GM12878 (cell line): ENCODE measurements around the gene MUL1. TPM values are rescaled to one million over a fixed set of nuclear protein-coding genes. Genes with fewer than 3 reads are reported as not detected.

Source experiments
- BCL11A ChIP-seq: IDR thresholded peaks from 2 replicates; pipeline ENCODE4 v1.6.1; 2011; ENCODE audit warnings: low read depth, low read length
- CBFB ChIP-seq: IDR thresholded peaks from 2 replicates; pipeline ENCODE4 v1.6.1; 2016; ENCODE audit warnings: antibody characterized with exemption, low read depth
- CBX5 ChIP-seq: sonication (generic); IDR thresholded peaks from 2 replicates; pipeline ENCODE4 v1.6.1; 2016; ENCODE audit warnings: low read depth, moderate library complexity, mild to moderate bottlenecking, inconsistent platforms
- CEBPB ChIP-seq, 2 experiments: fragments of 150-350 bp in 1 of 2; IDR thresholded peaks; 2 replicates each; pipeline ENCODE4 v1.6.1; 2012 to 2014; ENCODE audit warnings: low read depth in 2 of 2, low read length in 2 of 2, borderline replicate concordance in 1 of 2, inconsistent platforms in 1 of 2
- CHD1 ChIP-seq: IDR thresholded peaks from 2 replicates; pipeline ENCODE4 v1.6.1; 2012; ENCODE audit warnings: low read depth, low read length, improper control_type of control experiment
- CHD4 ChIP-seq: fragments of 200-600 bp; sonication (generic); IDR thresholded peaks from 2 replicates; pipeline ENCODE4 v1.6.1; 2016; ENCODE audit warnings: mild to moderate bottlenecking
- CREM ChIP-seq: IDR thresholded peaks from 2 replicates; pipeline ENCODE4 v1.6.1; 2014; ENCODE audit warnings: antibody characterized with exemption, low read depth
- EED ChIP-seq: sonication (generic); IDR thresholded peaks from 2 replicates; pipeline ENCODE4 v1.6.1; 2016; ENCODE audit warnings: antibody characterized with exemption, low read depth
- EGR1 ChIP-seq, 2 experiments: IDR thresholded peaks; 1 replicate in 1 of 2; 2 replicates in 1 of 2; pipeline ENCODE4 v1.6.1; 2011 to 2012; ENCODE audit warnings: low read depth in 2 of 2, low read length in 2 of 2, borderline replicate concordance in 1 of 2, mild to moderate bottlenecking in 1 of 2, moderate library complexity in 1 of 2
- ETV6 ChIP-seq, 2 experiments: fragments of 450-650 bp in 1 of 2; IDR thresholded peaks in 1 of 2; conservative IDR thresholded peaks in 1 of 2; 2 replicates each; pipeline ENCODE4 v1.6.1; 2014; ENCODE audit warnings: antibody characterized with exemption in 1 of 2, borderline replicate concordance in 1 of 2, low read depth in 1 of 2, mild to moderate bottlenecking in 1 of 2, moderate library complexity in 1 of 2
- EZH2 ChIP-seq: IDR thresholded peaks from 2 replicates; pipeline ENCODE4 v1.6.1; 2012; ENCODE audit warnings: low read depth, mild to moderate bottlenecking, control low read depth, inconsistent platforms, low read length, borderline replicate concordance; ENCODE audit not compliant: control insufficient read depth
- GABPA ChIP-seq: IDR thresholded peaks from 2 replicates; pipeline ENCODE4 v1.6.1; 2014; ENCODE audit warnings: antibody characterized with exemption, low read depth, mild to moderate bottlenecking, inconsistent platforms
- GATAD2B ChIP-seq: fragments of 450-650 bp; conservative IDR thresholded peaks from 2 replicates; pipeline ENCODE4 v1.6.1; 2017; ENCODE audit warnings: low read depth, mild to moderate bottlenecking, moderate library complexity
- HCFC1 ChIP-seq: fragments of 150-350 bp; IDR thresholded peaks from 2 replicates; pipeline ENCODE4 v1.6.1; 2014; ENCODE audit warnings: low read length
- KDM1A ChIP-seq: fragments of 200-600 bp; sonication (generic); IDR thresholded peaks from 2 replicates; pipeline ENCODE4 v1.6.1; 2016; ENCODE audit warnings: borderline replicate concordance
- KLF5 ChIP-seq: fragments of 450-650 bp; IDR thresholded peaks from 2 replicates; pipeline ENCODE4 v1.6.1; 2014; ENCODE audit warnings: mild to moderate bottlenecking; ENCODE audit not compliant: partially characterized antibody
- LARP7 ChIP-seq: fragments of 450-650 bp; IDR thresholded peaks from 2 replicates; pipeline ENCODE4 v1.6.1; 2017; ENCODE audit warnings: mild to moderate bottlenecking
- MTA3 ChIP-seq: IDR thresholded peaks from 2 replicates; pipeline ENCODE4 v1.6.1; 2012; ENCODE audit warnings: low read length, inconsistent platforms, borderline replicate concordance
- NBN ChIP-seq: fragments of 450-650 bp; IDR thresholded peaks from 2 replicates; pipeline ENCODE4 v1.6.1; 2016
- NFIC ChIP-seq: IDR thresholded peaks from 2 replicates; pipeline ENCODE4 v1.6.1; 2012; ENCODE audit warnings: low read depth, mild to moderate bottlenecking, inconsistent platforms, low read length, moderate library complexity
- NRF1 ChIP-seq: conservative IDR thresholded peaks from 2 replicates; pipeline ENCODE4 v1.6.1; 2011; ENCODE audit warnings: mild to moderate bottlenecking, low read depth, low read length, improper control_type of control experiment
- PML ChIP-seq: IDR thresholded peaks from 2 replicates; pipeline ENCODE4 v1.6.1; 2012; ENCODE audit warnings: low read length, inconsistent platforms
- POLR2A ChIP-seq: IDR thresholded peaks from 2 replicates; pipeline ENCODE4 v1.6.1; 2011; ENCODE audit warnings: low read depth, mild to moderate bottlenecking, low read length
- POLR2AphosphoS2 ChIP-seq: IDR thresholded peaks from 2 replicates; pipeline ENCODE4 v1.6.1; 2011; ENCODE audit warnings: low read depth, mild to moderate bottlenecking, low read length, improper control_type of control experiment, moderate library complexity
- POLR2AphosphoS5 ChIP-seq: IDR thresholded peaks from 2 replicates; pipeline ENCODE4 v1.6.1; 2011; ENCODE audit warnings: mild to moderate bottlenecking, low read length, inconsistent platforms
- RB1 ChIP-seq: fragments of 450-650 bp; formaldehyde crosslinking; IDR thresholded peaks from 2 replicates; pipeline ENCODE4 v1.6.1; 2017; ENCODE audit warnings: mild to moderate bottlenecking, borderline replicate concordance
- RUNX3 ChIP-seq: IDR thresholded peaks from 2 replicates; pipeline ENCODE4 v1.6.1; 2012; ENCODE audit warnings: low read length, inconsistent platforms
- SMARCA5 ChIP-seq: fragments of 450-650 bp; IDR thresholded peaks from 2 replicates; pipeline ENCODE4 v1.6.1; 2017; ENCODE audit warnings: mild to moderate bottlenecking
- SRF ChIP-seq, 2 experiments: IDR thresholded peaks; 2 replicates each; pipeline ENCODE4 v1.6.1; 2011; ENCODE audit warnings: low read depth in 2 of 2, low read length in 2 of 2, mild to moderate bottlenecking in 1 of 2, moderate library complexity in 1 of 2
- TAF1 ChIP-seq: IDR thresholded peaks from 2 replicates; pipeline ENCODE4 v1.6.1; 2011; ENCODE audit warnings: mild to moderate bottlenecking, low read depth, low read length, borderline replicate concordance
- WRNIP1 ChIP-seq: IDR thresholded peaks from 2 replicates; pipeline ENCODE4 v1.6.1; 2011; ENCODE audit warnings: low read depth, low read length, improper control_type of control experiment, borderline replicate concordance
- YBX1 ChIP-seq: fragments of 450-650 bp; IDR thresholded peaks from 2 replicates; pipeline ENCODE4 v1.6.1; 2016; ENCODE audit warnings: antibody characterized with exemption
- ZNF24 ChIP-seq: fragments of 450-650 bp; IDR thresholded peaks from 2 replicates; pipeline ENCODE4 v1.6.1; 2017; ENCODE audit warnings: antibody characterized with exemption, mild to moderate bottlenecking
- ZNF622 ChIP-seq: fragments of 450-650 bp; IDR thresholded peaks from 2 replicates; pipeline ENCODE4 v1.6.1; 2017; ENCODE audit warnings: mild to moderate bottlenecking, inconsistent platforms
- polyA plus RNA-seq, 11 experiments: library from polyadenylated mRNA; depleted of rRNA in 4 of 11; unstranded in 6 of 11; stranded (reverse) in 5 of 11; fragments of >200 nt; fragmentation: Nextera tagmentation in 4 of 11; fragmentation: Illumina TruSeq in 1 of 11; extraction: Ambion mirVana in 4 of 11; extraction: Trizol in 1 of 11; gene quantifications; 1 replicate in 1 of 11; 2 replicates in 10 of 11; pipeline versions ENCODE4 v1.2.1 to v1.2.3, GENCODE V29; 2011 to 2016; ENCODE audit warnings: inconsistent platforms in 2 of 11, missing spikeins in 2 of 11, low read depth in 1 of 11
- total RNA-seq, 4 experiments: library from RNA; depleted of rRNA in 3 of 4; stranded (reverse); fragments of >200 nt in 3 of 4; fragmentation: Illumina TruSeq in 1 of 4; extraction: Trizol in 1 of 4; gene quantifications; 2 replicates each; pipeline versions ENCODE4 v1.2.1 to v1.2.3, GENCODE V29; 2013 to 2021
- TF ChIP-seq, protein P1 (sequence below): fragments of 450-650 bp; IDR thresholded peaks from 2 replicates; pipeline ENCODE4 v1.6.1; 2017; ENCODE audit warnings: low read depth, mild to moderate bottlenecking, moderate library complexity

The MUL1 gene
- total and polyA plus RNA-seq, 10 of the 15 experiments (the other 5 are each of a cell fraction or from before 2014, with no cell fraction given): 4.9 to 27.0 (median 15.5) TPM

GRCh38 chr1:20507564-20508410 lies at the start of gene MUL1 (continued):
- TF ChIP-seq EGR1 (IDR thresholded peaks at IDR 0.05; ENCODE audit: borderline replicate concordance in 1 of 2, low read depth in 2 of 2, low read length in 2 of 2) (peak in 1 of 2 experiments; percentile 33; a peak in 1 of 3 replicates), ZNF622 (no peak), EZH2 (no peak), NBN (peak; percentile 84; the same call in 1 of the 2 replicates), WRNIP1 (no peak), BCL11A (no peak), LARP7 (peak; percentile 80; the same call in 1 of the 2 replicates), ETV6 (conservative IDR thresholded peaks at IDR 0.05 in 1 of 2, IDR thresholded peaks at IDR 0.05 in 1 of 2; ENCODE audit: borderline replicate concordance in 1 of 2, low read depth in 1 of 2) (no peak), PML (no peak), GABPA (peak; percentile 98), YBX1 (no peak), TAF1 (peak; percentile 37; the same call in 1 of the 2 replicates), SMARCA5 (no peak), GATAD2B (peak; percentile 74), KDM1A (no peak), RB1 (no peak), CBFB (no peak), POLR2AphosphoS2 (0 out of 2 replicates have a peak, but pooled peaks have one; percentile 37), CHD1 (no peak), MTA3 (no peak), CREM (peak; percentile 99), POLR2A (peak; percentile 87), CHD4 (no peak), POLR2AphosphoS5 (peak; percentile 78), RUNX3 (peak; percentile 29; the same call in 1 of the 2 replicates), KLF5 (no peak), CBX5 (no peak), CEBPB (IDR thresholded peaks at IDR 0.05; ENCODE audit: borderline replicate concordance in 1 of 2, low read depth in 2 of 2, low read length in 2 of 2) (no peak), HCFC1 (peak; percentile 82), SRF (IDR thresholded peaks at IDR 0.05; ENCODE audit: low read depth in 2 of 2, low read length in 2 of 2) (peak; percentile 79 to 91), NRF1 (no peak), NFIC (no peak), EED (no peak), ZNF24 (no peak)
- TF ChIP-seq, protein P1, sequence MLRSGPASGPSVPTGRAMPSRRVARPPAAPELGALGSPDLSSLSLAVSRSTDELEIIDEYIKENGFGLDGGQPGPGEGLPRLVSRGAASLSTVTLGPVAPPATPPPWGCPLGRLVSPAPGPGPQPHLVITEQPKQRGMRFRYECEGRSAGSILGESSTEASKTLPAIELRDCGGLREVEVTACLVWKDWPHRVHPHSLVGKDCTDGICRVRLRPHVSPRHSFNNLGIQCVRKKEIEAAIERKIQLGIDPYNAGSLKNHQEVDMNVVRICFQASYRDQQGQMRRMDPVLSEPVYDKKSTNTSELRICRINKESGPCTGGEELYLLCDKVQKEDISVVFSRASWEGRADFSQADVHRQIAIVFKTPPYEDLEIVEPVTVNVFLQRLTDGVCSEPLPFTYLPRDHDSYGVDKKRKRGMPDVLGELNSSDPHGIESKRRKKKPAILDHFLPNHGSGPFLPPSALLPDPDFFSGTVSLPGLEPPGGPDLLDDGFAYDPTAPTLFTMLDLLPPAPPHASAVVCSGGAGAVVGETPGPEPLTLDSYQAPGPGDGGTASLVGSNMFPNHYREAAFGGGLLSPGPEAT: peak; percentile 86
